A673 (cell line): Measurements from ENCODE around the gene MAP3K7. TPM values are rescaled to one million over a fixed set of nuclear protein-coding genes. Genes with fewer than 3 reads are reported as not detected.

ENCODE experiments used
- BruUV-seq: library from RNA; stranded (reverse); fragments of 400-500 nt; replicated peaks from 2 replicates; lab custom pipeline; 2021; lab: Mats Ljungman, UMichigan
- CTCF ChIA-PET: fragments of 300-600 bp; sonication (Branson Sonifier 250); formaldehyde crosslinking; loops from one replicate; lab custom pipeline; 2022; ENCODE audit warnings: antibody characterized with exemption; lab: Charles Lee
- POLR2A ChIA-PET: fragments of 300-600 bp; sonication (Branson Sonifier 250); formaldehyde crosslinking; loops from one replicate; lab custom pipeline; 2022; ENCODE audit warnings: antibody characterized with exemption; ENCODE audit not compliant: low non-redundant PET; lab: Charles Lee
- DNase-seq: peaks from one replicate; pipeline ENCODE4 v3.0.0-alpha.2; 2015; ENCODE audit warnings: low spot score
- H3K27ac ChIP-seq: fragments of 200-600 bp; sonication (generic); 2 replicates; pipeline ENCODE4 v1.5.1; 2016; ENCODE audit warnings: mixed run types, low read depth, mild to moderate bottlenecking, mixed read lengths, antibody characterized with exemption, low read length; ENCODE audit not compliant: poor library complexity, severe bottlenecking
- H3K27me3 ChIP-seq: fragments of 200-600 bp; sonication (generic); replicated peaks from 2 replicates; pipeline ENCODE4 v1.6.1; 2017; ENCODE audit warnings: mixed run types, low read depth, mild to moderate bottlenecking, mixed read lengths, antibody characterized with exemption, low read length; ENCODE audit not compliant: insufficient read depth, poor library complexity
- H3K36me3 ChIP-seq: fragments of 200-600 bp; sonication (generic); 2 replicates; pipeline ENCODE4 v1.6.1; 2016; ENCODE audit warnings: mixed run types, mild to moderate bottlenecking, mixed read lengths, antibody characterized with exemption, low read length; ENCODE audit not compliant: insufficient read depth, poor library complexity, severe bottlenecking
- H3K4me1 ChIP-seq: fragments of 200-600 bp; sonication (generic); 2 replicates; pipeline ENCODE4 v1.6.1; 2017; ENCODE audit warnings: mixed run types, mild to moderate bottlenecking, mixed read lengths, antibody characterized with exemption, low read length; ENCODE audit not compliant: insufficient read depth, poor library complexity, severe bottlenecking
- H3K4me3 ChIP-seq: fragments of 200-600 bp; sonication (generic); 2 replicates; pipeline ENCODE4 v1.5.1; 2016; ENCODE audit warnings: low read depth, mixed run types, mild to moderate bottlenecking, mixed read lengths, low read length; ENCODE audit not compliant: poor library complexity, severe bottlenecking
- H3K9me3 ChIP-seq: fragments of 200-600 bp; sonication (generic); 2 replicates; pipeline ENCODE4 v1.6.1; 2016; ENCODE audit warnings: mixed run types, low read depth, mild to moderate bottlenecking, mixed read lengths, antibody characterized with exemption, low read length; ENCODE audit not compliant: poor library complexity, severe bottlenecking
- CTCF ChIP-seq: fragments of 300-800, 200-600 bp; sonication (generic); conservative IDR thresholded peaks from 2 replicates; pipeline ENCODE4 v1.5.1; 2017; ENCODE audit warnings: low read depth, mild to moderate bottlenecking, antibody characterized with exemption, low read length, moderate library complexity, mixed read lengths
- EZH2 ChIP-seq: fragments of 200-600 bp; sonication (generic); IDR thresholded peaks from 2 replicates; pipeline ENCODE4 v1.6.1; 2017; ENCODE audit warnings: borderline replicate concordance, low read depth, mild to moderate bottlenecking, mixed read lengths, antibody characterized with exemption, low read length; ENCODE audit not compliant: poor library complexity, severe bottlenecking
- intact Hi-C: fragments of 100-400 bp; cut with micrococcal nuclease; formaldehyde crosslinking; loops from one replicate; pipeline ENCODE4 v1.10.0; 2022; ENCODE audit not compliant: unreplicated experiment
- total RNA-seq: library from RNA; stranded (reverse); gene quantifications from 2 replicates; pipeline ENCODE4 v1.2.3, GENCODE V29; 2021

MAP3K7 gene
- total RNA-seq, 1 experiment from 2014 or later: 35.6 TPM

- Histone ChIP-seq H3K36me3 (no peaks in the 10 kb centered on the region), H3K9me3 (no peaks in the 10 kb centered on the region), H3K27ac (no peak overlapping the region), H3K4me3 (no peak overlapping the region), H3K4me1 (no peaks in the 10 kb centered on the region), H3K27me3 (no peaks in the 10 kb centered on the region)
- intact Hi-C loops: no loop called here
- POLR2A ChIA-PET: no interaction called here
- CTCF ChIA-PET: no interaction called here
- DNase-seq: no peak
- TF ChIP-seq CTCF (no peak), EZH2 (no peak)
- BruUV-seq: no TSS peak
These were observed 90.4 kb downstream of the MAP3K7 start for GRCh38 chr6:90496258-90497016.

DNA sequence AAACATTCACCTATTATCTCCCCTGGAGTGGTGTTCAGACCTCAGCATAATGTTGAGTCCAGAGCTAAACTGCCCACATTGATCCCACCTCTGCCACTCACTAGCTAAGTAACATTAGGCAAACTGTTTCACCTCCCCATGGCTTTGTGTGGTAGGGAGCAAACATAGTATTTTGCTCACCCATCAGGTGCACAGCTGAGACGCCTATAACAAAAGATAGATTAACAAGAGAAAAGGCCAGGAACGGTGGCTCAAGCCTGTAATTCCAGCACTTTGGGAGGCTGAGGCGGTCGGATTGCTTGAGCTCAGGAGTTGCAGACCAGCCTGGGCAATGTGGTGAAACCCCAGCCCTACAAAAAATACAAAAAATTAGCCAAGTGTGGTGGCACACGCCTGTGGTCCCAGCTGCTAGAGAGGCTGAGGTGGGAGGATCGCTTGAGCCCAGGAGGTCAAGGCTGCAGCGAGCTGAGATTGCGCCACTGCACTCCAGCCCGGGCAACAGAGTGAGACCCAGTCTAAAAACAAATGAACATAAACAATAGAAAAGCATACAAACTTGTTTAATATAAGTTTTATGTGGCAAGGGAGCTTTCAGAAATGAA lies 91.6 kb downstream of the MAP3K7 start:
- intact Hi-C loops: no loop called here
- POLR2A ChIA-PET: no interaction called here
- no peak for TF ChIP-seq EZH2
- TF ChIP-seq CTCF: no peak
- Histone ChIP-seq H3K27ac (no peak overlapping the region), H3K4me1 (no peaks in the 10 kb centered on the region), H3K9me3 (no peaks in the 10 kb centered on the region), H3K36me3 (no peaks in the 10 kb centered on the region), H3K4me3 (no peak overlapping the region), H3K27me3 (no peaks in the 10 kb centered on the region)
- no TSS peak for BruUV-seq
- no peak for DNase-seq
- CTCF ChIA-PET: no interaction called here

DNA sequence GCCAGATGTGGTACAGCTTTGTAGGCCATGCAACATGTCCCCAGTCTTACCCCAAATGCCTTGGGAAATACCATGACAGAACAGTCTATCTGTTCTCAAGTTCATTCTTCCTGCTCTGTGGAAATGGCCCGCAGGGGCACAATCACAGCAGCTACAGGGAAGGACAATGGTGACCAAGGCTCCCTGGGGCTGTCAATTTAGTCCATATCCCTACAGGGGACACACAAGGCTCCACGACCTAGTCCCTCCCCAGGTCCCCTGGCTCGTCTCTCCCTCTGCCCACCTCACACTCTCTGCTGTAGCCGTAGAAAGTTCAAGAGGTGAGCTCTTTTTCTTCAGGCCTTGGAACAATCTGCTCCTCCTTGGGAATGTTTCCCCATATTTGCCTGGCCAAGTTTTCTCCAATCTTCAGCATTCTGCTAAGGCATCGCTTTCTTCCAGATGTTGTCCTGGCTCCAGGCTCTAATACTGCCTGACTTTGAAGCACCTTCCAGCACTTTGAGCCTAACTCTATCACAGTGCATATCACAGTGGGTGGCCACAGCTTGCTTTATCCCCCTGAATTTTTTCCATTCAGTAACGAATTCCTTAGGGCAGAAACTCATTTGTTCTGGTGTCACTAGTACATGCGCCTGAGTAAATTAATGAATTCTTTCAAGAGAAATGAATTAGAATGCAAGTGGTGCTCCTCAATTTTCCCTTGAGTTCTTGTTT lies 92.6 kb downstream of the MAP3K7 start:
- no peaks in the 10 kb centered on the region for H3K4me1 ChIP-seq
- no peak overlapping the region for H3K4me3 ChIP-seq
- no peaks in the 10 kb centered on the region for H3K27me3 ChIP-seq
- BruUV-seq: no TSS peak
- ChIA-PET POLR2A (interaction anchor here (0.5 kb wide), 1 partner anchor 584 kb away, joined by 4 read pairs; no protein-coding TSS in a partner anchor), CTCF (no interaction called here)
- intact Hi-C loops: no loop called here
- peak; percentile 67 for DNase-seq
- no peak for TF ChIP-seq EZH2
- no peak for TF ChIP-seq CTCF
- no peaks in the 10 kb centered on the region for H3K36me3 ChIP-seq
- no peak overlapping the region for H3K27ac ChIP-seq
- no peaks in the 10 kb centered on the region for H3K9me3 ChIP-seq
